ENCODE results near the gene BAD. TPM values are rescaled to one million over a fixed set of nuclear protein-coding genes. Genes with fewer than 3 reads are reported as not detected.

The BAD gene
- total and polyA plus RNA-seq, 11 donors, result 41.5 to 123 (median 58.5) TPM

GRCh38 chr11:64260147-64260708, 24.2 kb downstream of the BAD start:
- H3K4me3 ChIP-seq, result no peak overlapping the region
- 93 to 98% (median 95%) methylated on average over 6 of the region's 6 CpGs for WGBS, 4 donors
- H3K4me1 ChIP-seq, result no peaks in the 10 kb centered on the region
- H3K27me3 ChIP-seq, result no peaks in the 10 kb centered on the region
- intact Hi-C loops (cut with DNase I), result no loop called here
- no peaks in the 10 kb centered on the region for H3K9me3 ChIP-seq
- TF ChIP-seq, protein P1, sequence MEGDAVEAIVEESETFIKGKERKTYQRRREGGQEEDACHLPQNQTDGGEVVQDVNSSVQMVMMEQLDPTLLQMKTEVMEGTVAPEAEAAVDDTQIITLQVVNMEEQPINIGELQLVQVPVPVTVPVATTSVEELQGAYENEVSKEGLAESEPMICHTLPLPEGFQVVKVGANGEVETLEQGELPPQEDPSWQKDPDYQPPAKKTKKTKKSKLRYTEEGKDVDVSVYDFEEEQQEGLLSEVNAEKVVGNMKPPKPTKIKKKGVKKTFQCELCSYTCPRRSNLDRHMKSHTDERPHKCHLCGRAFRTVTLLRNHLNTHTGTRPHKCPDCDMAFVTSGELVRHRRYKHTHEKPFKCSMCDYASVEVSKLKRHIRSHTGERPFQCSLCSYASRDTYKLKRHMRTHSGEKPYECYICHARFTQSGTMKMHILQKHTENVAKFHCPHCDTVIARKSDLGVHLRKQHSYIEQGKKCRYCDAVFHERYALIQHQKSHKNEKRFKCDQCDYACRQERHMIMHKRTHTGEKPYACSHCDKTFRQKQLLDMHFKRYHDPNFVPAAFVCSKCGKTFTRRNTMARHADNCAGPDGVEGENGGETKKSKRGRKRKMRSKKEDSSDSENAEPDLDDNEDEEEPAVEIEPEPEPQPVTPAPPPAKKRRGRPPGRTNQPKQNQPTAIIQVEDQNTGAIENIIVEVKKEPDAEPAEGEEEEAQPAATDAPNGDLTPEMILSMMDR (IDR thresholded peaks at IDR 0.05), result no peak
- no peak for TF ChIP-seq POLR2A (IDR thresholded peaks at IDR 0.05)
- H3K27ac ChIP-seq, result no peak overlapping the region
- H3K36me3 ChIP-seq, result peaks cover 0 to 99% (median 82%) of the 10 kb centered on the region in 9 donors
- peak in 1 of 5 donors; percentile 47 for DNase-seq
- no peak for ATAC-seq

- ATAC-seq, result no peak
- Histone ChIP-seq H3K4me1 (no peaks in the 10 kb centered on the region), H3K27ac (no peak overlapping the region), H3K9me3 (no peaks in the 10 kb centered on the region), H3K27me3 (no peaks in the 10 kb centered on the region), H3K4me3 (no peak overlapping the region), H3K36me3 (peaks cover 0 to 100% (median 84%) of the 10 kb centered on the region in 9 donors)
- intact Hi-C loops (cut with DNase I), result loop anchor here in 2 of 10 donors (5.0 to 10.0 kb wide), 2 partner anchors 38 to 45 kb away; partner anchors contain the start of genes CATSPERZ (in 1 of the 2) and ESRRA (in 1 of the 2)
- TF ChIP-seq, protein P1 (IDR thresholded peaks at IDR 0.05), result no peak
- no peak for TF ChIP-seq POLR2A (IDR thresholded peaks at IDR 0.05)
- DNase-seq, result no peak
- WGBS, 4 donors, result 89 to 95% (median 90%) methylated on average over 4 of the region's 4 CpGs
Measured at GRCh38 chr11:64259533-64260067, 24.9 kb downstream of the BAD start.

GRCh38 chr11:64258946-64259532, 25.4 kb downstream of the BAD start:
- Histone ChIP-seq H3K9me3 (no peaks in the 10 kb centered on the region), H3K4me1 (peaks cover 0 to 4% (median 0%) of the 10 kb centered on the region in 12 donors), H3K27ac (no peak overlapping the region), H3K36me3 (peaks cover 0 to 98% (median 81%) of the 10 kb centered on the region in 9 donors), H3K4me3 (no peak overlapping the region), H3K27me3 (no peaks in the 10 kb centered on the region)
- no peak for TF ChIP-seq POLR2A (IDR thresholded peaks at IDR 0.05)
- TF ChIP-seq, protein P1 (IDR thresholded peaks at IDR 0.05), result no peak
- WGBS, 4 donors, result 92 to 96% (median 94%) methylated on average over 16 to 32 of the region's 32 CpGs
- DNase-seq (no peak), ATAC-seq (no peak)
- intact Hi-C loops (cut with DNase I), result loop anchor here in 2 of 10 donors (5.0 to 10.0 kb wide), 2 partner anchors 38 to 46 kb away; partner anchors contain the start of genes CATSPERZ (in 1 of the 2) and ESRRA (in 1 of the 2)

- whole genome bisulfite sequencing, 4 donors, result 91 to 94% (median 92%) methylated on average over 21 to 24 of the region's 24 CpGs
- H3K27ac ChIP-seq, result no peak overlapping the region
- peaks cover 0 to 91% (median 74%) of the 10 kb centered on the region in 9 donors for H3K36me3 ChIP-seq
- TF ChIP-seq POLR2A (IDR thresholded peaks at IDR 0.05), result no peak
- TF ChIP-seq, protein P1 (IDR thresholded peaks at IDR 0.05), result no peak
- no peak for ATAC-seq
- H3K4me3 ChIP-seq, result no peak overlapping the region
- H3K4me1 ChIP-seq, result peaks cover 0 to 11% (median 5%) of the 10 kb centered on the region in 12 donors
- intact Hi-C loops (cut with DNase I), result loop anchor here in 2 of 10 donors (5.0 to 10.0 kb wide), 2 partner anchors 39 to 46 kb away; partner anchors contain the start of genes CATSPERZ (in 1 of the 2) and ESRRA (in 1 of the 2)
- no peaks in the 10 kb centered on the region for H3K9me3 ChIP-seq
- no peak for DNase-seq
- no peaks in the 10 kb centered on the region for H3K27me3 ChIP-seq
Measured at GRCh38 chr11:64258356-64258755, 26.1 kb downstream of the BAD start.

All from heart left ventricle (tissue), 16 donors.